NOMO-1 (cell line): ENCODE results near the gene PHF2.

Experiments
- DNase-seq, 2 experiments: peaks; one replicate each; lab custom pipeline; 2025; ENCODE audit not compliant: unreplicated experiment in 2 of 2; lab: John Stamatoyannopoulos, UW

PHF2 gene

GRCh38 chr9:93648181-93648580 is 71.8 kb downstream of the PHF2 start:
- DNase-seq, result no peak

- DNase-seq, result no peak
Observed at GRCh38 chr9:93648836-93649235, 72.5 kb downstream of the PHF2 start.

- no peak for DNase-seq
Observed at GRCh38 chr9:93649610-93650261, 73.4 kb downstream of the PHF2 start.

- DNase-seq, result no peak
Observed at GRCh38 chr9:93650448-93650847, 74.1 kb downstream of the PHF2 start.

- DNase-seq, result no peak
Observed at GRCh38 chr9:93651521-93651950, 75.2 kb downstream of the PHF2 start.

GRCh38 chr9:93652604-93653592 is 76.5 kb downstream of the PHF2 start:
- no peak for DNase-seq

GRCh38 chr9:93653760-93654159 is 77.4 kb downstream of the PHF2 start:
- DNase-seq, result no peak

- DNase-seq, result no peak
Observed at GRCh38 chr9:93654351-93654961, 78.1 kb downstream of the PHF2 start.

- DNase-seq, result no peak
Observed at GRCh38 chr9:93655621-93656425, 79.4 kb downstream of the PHF2 start.

- no peak for DNase-seq
Observed at GRCh38 chr9:93656426-93657239, 80.2 kb downstream of the PHF2 start.

GRCh38 chr9:93657331-93658111 is 81.1 kb downstream of the PHF2 start:
- no peak for DNase-seq

GRCh38 chr9:93658184-93658925 is 82.0 kb downstream of the PHF2 start:
- no peak for DNase-seq

- no peak for DNase-seq
Observed at GRCh38 chr9:93659044-93659836, 82.9 kb downstream of the PHF2 start.

- no peak for DNase-seq
Observed at GRCh38 chr9:93659837-93660177, 83.4 kb downstream of the PHF2 start.

- no peak for DNase-seq
Observed at GRCh38 chr9:93660352-93661046, 84.1 kb downstream of the PHF2 start.

GRCh38 chr9:93661591-93661990 is 85.2 kb downstream of the PHF2 start:
- DNase-seq, result no peak

- DNase-seq, result no peak
Observed at GRCh38 chr9:93662016-93662638, 85.7 kb downstream of the PHF2 start.
